ENCODE measurements around the gene CACNA1I. TPM values are rescaled to one million over a fixed set of nuclear protein-coding genes. Genes with fewer than 3 reads are reported as not detected.

Gene CACNA1I
- polyA plus RNA-seq, 3 donors, result 0.09 to 0.10 (median 0.09) TPM

- no peak for DNase-seq (ENCODE audit: extremely low read depth in 1 of 11, low read depth in 9 of 11, low spot score in 4 of 11)
Observed at GRCh38 chr22:39562839-39563489, 7.6 kb upstream of the CACNA1I start.

DNA sequence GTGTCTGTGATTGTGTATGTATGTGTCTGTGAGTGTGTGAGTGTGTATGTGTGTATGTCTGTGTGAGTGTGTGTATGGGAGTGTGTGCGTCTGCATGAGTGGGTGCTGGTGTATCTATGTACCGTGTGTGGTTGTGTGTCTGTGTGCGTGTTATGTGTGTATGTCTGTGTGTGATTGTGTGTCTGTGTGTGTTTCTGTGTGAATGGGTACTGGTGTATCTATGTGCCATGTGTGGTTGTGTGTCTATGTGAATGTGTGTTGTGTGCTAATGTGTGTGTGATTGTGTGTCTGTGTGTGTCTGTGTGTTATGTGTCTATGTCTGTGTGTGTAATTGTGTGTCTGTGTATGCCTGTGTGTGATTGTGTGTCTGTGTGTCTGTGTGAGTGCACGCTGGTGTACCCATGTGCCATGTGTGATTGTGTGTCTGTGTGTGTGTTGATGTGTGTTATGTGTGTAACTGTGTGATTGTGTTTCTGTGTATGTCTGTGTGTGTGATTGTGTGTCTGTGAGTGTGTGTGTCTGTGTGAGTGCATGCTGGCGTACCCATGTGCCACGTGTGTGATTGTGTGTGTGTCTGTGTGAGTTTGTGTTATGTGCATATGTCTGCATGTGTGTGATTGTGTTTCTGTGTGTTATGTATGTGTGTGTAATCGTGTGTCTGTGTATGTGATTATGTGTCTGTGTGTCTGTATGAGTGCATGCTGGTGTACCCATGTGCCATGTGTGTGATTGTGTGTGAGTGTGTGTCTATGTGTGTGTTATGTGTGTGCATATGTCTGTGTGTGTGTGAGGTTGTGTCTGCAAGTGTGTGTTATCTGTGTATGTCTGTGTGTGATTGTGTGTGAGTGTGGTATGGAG, 6.8 kb upstream of the CACNA1I start:
- no peak for DNase-seq (ENCODE audit: extremely low read depth in 1 of 11, low read depth in 9 of 11, low spot score in 4 of 11)

- no peak for DNase-seq (ENCODE audit: extremely low read depth in 1 of 11, low read depth in 9 of 11, low spot score in 4 of 11)
Observed at GRCh38 chr22:39565414-39565944, 5.1 kb upstream of the CACNA1I start.

- DNase-seq (ENCODE audit: extremely low read depth in 1 of 11, low read depth in 9 of 11, low spot score in 4 of 11), result no peak
Observed at GRCh38 chr22:39567135-39567946, 3.2 kb upstream of the CACNA1I start.

DNA sequence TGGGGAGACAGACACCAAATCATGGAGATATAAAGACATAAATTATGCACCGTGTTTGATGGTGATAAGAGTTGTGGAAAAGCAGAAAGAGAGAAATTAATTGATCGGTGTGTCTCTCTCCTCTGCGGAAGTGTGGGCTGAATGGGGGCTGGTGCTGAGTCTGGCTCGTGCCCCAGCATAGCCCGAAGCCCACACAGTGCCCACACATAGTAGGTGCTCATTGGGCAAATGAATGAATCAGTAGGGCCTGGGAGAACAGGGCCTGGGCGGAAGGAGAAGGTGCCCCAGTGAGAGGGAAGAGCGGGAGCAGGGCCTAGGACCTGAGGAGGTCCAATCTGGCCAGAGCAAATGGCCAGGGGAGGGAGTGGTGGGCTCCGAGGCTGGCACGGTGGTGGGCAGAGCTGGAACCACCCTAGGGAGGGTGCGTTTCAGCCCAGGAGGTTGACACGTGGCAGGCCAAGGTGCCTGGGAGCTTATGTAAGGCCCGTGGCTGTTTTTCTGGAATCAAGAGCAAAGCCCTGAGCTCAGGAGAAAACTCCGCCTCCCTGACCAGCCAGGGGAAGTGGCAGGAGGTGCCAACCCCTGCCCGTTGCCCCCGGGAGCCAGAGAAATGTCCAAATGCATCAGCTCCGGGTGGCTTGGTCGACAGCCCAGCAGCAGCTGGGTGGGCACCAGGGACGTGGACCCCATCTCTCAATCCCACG, 2.1 kb upstream of the CACNA1I start:
- DNase-seq (ENCODE audit: extremely low read depth in 1 of 11, low read depth in 9 of 11, low spot score in 4 of 11), result no peak

DNA sequence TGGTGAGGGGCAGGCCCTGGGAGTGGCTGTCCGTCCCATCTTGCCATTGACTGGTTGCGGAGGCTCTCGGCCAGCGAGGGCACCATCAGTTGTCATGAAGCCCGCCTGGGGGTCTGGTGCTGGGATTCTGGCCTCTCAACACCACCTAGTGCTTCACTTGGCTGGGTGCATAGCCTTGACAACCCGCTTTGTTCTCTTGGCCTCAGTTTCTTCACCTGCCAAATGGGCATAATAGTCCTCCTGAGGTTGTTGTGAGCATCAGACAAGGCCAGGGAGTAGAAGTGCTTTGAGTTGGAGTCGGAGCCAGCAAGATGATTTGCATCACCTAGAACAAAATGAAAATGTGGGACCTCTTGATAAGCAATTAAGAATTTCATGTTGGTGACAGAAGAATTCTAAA, 1.5 kb upstream of the CACNA1I start:
- no peak for DNase-seq (ENCODE audit: extremely low read depth in 1 of 11, low read depth in 9 of 11, low spot score in 4 of 11)

DNA sequence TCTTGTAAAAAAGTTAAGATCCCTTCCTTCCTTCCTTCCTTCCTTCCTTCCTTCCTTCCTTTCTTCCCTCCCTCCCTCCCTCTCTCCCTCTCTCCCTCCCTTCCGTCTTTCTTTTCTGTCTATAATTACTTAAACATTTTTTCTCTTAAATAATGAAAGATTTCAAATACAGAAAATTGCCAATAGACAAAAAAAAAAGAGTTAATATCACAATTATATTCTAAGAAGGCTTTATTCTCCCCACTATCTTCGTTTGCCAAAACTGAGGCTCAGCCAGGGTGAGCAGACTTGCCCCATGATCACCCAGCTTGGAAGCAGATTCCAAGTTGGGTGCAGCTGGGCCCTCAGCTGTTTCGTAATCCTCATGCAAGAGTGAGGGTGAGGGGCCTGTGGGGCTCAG, 327 bp upstream of the CACNA1I start:
- DNase-seq (ENCODE audit: extremely low read depth in 1 of 11, low read depth in 9 of 11, low spot score in 4 of 11), result no peak

DNA sequence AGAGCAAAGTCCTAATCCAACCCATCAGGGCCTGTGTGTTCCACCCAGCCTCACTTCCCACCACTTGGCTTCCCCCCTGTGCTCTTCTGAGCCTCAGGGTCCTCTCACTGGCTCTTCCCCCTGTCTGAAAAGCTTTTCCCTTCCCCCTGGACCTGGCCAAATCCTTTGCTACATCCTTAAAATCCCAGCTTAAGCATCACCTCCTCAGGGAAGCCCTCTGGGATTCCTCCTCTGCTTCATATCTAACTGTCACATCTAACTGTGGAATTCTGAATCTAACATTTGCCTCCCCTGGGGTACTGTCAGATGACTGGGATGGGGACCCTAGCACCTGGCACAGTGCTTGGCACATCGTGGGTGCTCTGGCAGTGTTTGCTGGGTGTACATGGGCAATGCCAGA, 985 bp downstream of the CACNA1I start:
- DNase-seq (ENCODE audit: extremely low read depth in 1 of 11, low read depth in 9 of 11, low spot score in 4 of 11), result no peak

DNA sequence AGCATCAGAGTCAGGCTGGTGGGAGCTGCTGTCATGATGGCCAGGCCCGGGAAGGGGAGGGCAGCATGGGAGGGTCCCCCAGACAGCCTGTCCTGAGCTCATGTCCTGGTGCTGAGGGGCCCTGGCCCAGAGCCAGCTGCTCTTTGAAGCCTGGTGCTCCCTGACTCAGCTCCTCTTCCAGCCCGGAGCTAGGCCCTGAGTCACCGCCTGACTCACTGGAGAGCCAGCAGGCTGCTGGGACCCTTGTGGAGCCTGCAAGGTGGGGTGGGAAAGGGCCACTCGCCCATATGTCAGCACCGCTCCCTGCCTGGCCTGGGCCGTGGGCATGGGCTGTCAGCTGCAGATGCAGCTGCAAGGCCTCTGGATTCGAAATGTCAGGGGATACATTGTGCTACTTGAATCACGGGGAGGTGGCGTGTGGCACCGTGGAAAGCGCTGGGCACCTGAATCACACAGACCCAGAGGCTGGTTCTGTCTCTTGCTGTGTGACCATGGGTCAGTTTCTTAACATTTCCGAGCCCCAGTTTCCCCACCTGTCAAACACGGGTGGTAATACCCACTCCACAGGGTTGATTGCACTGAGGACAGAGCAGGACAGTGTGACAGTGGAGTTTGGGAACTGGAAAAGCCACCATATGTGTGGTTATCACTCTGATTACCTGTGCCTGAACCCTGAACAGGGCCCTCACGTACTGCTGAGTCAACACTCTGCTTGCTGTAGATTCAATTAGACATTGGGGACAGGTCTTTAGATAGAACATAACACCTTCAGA, 4.4 kb downstream of the CACNA1I start:
- no peak for DNase-seq (ENCODE audit: extremely low read depth in 1 of 11, low read depth in 9 of 11, low spot score in 4 of 11)

- no peak for DNase-seq (ENCODE audit: extremely low read depth in 1 of 11, low read depth in 9 of 11, low spot score in 4 of 11)
Observed at GRCh38 chr22:39575552-39575825, 4.9 kb downstream of the CACNA1I start.

- DNase-seq (ENCODE audit: extremely low read depth in 1 of 11, low read depth in 9 of 11, low spot score in 4 of 11), result no peak
Observed at GRCh38 chr22:39576027-39576426, 5.5 kb downstream of the CACNA1I start.

GRCh38 chr22:39577366-39577765, 6.8 kb downstream of the CACNA1I start:
- no peak for DNase-seq (ENCODE audit: extremely low read depth in 1 of 11, low read depth in 9 of 11, low spot score in 4 of 11)

DNA sequence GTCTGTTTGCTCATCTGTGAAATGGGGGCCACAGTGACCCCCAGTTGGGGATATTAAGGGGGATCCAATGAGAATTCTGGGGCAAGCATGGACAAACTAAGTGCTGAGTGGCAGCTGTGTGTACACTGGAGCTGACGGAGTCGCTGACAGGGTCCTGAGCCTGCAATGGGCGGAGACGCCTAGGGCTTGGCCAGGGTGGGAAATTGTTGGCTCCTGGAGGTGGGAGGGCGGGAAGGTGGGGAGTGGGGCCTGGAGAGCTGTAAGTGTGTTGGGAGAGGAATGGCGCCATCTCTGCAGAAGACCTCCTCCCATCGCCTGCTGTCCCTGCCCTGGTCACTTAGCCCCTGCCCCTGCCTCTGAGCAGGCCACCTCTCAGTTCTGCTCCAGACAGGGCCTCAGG, 7.3 kb downstream of the CACNA1I start:
- no peak for DNase-seq (ENCODE audit: extremely low read depth in 1 of 11, low read depth in 9 of 11, low spot score in 4 of 11)

DNA sequence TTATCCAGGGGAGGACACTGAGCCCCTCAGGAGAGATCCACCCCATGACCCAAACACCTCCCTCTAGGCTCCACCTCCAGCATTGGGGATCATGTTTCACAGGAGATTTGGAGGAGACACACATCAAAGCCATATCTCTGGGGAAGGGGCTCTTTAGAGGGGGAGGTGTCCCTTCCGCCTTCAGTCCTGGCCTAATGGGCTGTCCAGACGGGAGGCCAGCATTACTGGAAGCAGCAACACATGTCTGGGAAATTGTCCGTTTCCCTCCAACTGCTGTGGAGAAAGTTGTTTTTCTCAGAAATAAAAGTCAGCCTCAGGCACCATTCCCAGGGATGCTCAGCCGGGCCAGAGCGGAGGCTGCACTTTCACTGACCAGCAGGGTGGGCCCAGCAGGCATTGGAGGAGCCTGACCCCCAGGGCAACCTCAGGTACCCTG, 9.5 kb downstream of the CACNA1I start:
- DNase-seq (ENCODE audit: extremely low read depth in 1 of 11, low read depth in 9 of 11, low spot score in 4 of 11), result no peak

DNA sequence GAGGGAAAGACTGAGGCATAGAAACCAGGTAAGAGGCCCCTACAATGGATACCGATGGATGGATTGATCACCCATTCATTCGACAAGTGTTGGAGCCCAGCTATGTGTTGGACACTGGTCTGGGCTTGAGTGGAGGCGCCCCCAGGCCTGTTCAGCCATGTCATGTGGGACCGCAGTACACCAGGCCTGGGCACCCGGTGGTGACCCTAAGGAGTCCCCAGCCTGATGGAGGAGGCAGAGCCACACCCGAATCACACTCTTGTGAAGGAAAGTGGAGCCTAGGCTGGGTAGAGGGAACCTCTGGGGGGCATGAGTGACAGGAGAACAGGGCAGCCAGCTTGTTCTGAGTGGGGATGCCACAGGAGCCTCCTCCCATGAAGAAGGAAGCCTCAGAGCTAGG, 10.2 kb downstream of the CACNA1I start:
- DNase-seq (ENCODE audit: extremely low read depth in 1 of 11, low read depth in 9 of 11, low spot score in 4 of 11), result no peak

- no peak for DNase-seq (ENCODE audit: extremely low read depth in 1 of 11, low read depth in 9 of 11, low spot score in 4 of 11)
Observed at GRCh38 chr22:39581303-39581702, 10.8 kb downstream of the CACNA1I start.

- no peak for DNase-seq (ENCODE audit: extremely low read depth in 1 of 11, low read depth in 9 of 11, low spot score in 4 of 11)
Observed at GRCh38 chr22:39583066-39583667, 12.6 kb downstream of the CACNA1I start.

GRCh38 chr22:39589875-39590274, 19.3 kb downstream of the CACNA1I start:
- no peak for DNase-seq (ENCODE audit: extremely low read depth in 1 of 11, low read depth in 9 of 11, low spot score in 4 of 11)

Measured in renal cortex interstitium (tissue), 11 donors.